Endometrial microvascular endothelial cells (primary cell): ENCODE measurements around the gene DLL4. TPM values are rescaled to one million over a fixed set of nuclear protein-coding genes. Genes with fewer than 3 reads are reported as not detected.

Source experiments
- in situ Hi-C: cut with HindIII; loops from 2 replicates; pipeline ENCODE4 v1.10.0; 2017; ENCODE audit warnings: low sequenced_read_pairs, low pct_unique_long_range_greater_than_20kb; ENCODE audit errors: inconsistent ontology term
- total RNA-seq: library from RNA; depleted of rRNA; stranded (reverse); fragments of >200 nt; gene quantifications from one replicate; pipeline ENCODE4 v1.2.3, GENCODE V29; 2015; ENCODE audit errors: inconsistent ontology term

DLL4 gene
- total RNA-seq, 1 donor from 2014 or later, result 9.0 TPM

DNA sequence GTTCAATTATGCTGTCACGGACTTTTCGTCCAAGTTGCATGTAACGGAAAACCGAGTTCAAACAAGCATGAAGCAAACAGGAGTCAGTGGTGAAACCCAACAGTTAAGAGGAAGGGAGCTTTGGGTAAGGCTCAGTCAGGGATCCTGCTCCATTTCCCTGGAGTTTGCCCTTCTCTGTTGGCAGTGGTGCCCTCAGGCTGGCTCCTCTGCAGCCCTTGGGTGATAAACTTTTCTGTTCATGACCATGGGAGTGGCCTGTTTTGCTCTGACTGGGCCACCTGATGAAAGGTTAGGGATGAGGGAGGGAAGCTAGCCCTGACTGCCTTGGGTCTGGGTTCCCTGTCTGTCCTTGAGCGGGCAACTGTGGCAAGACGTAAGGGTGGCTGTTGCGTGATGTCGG lies 40.2 kb downstream of the DLL4 start:
- in situ Hi-C loops, result no loop called here

DNA sequence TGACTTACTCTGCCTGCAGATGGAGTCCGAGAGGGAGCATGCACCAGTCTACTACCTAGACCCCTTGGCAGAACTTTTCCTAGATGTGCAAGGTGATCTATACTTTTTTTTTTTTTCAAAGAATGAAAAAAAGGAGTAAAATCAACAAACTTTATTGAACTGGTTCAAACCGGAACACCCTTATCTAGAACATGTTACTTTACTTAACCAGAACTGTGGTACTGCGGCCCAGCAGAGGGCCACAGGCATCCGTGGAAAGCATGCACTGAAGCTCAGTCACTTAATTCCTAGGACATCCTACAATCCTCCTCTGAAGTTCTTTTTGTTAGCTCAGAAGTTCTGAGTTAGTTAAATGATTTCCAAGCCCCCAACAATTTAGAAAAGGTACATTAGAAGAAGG lies 45.7 kb downstream of the DLL4 start:
- in situ Hi-C loops, result no loop called here

DNA sequence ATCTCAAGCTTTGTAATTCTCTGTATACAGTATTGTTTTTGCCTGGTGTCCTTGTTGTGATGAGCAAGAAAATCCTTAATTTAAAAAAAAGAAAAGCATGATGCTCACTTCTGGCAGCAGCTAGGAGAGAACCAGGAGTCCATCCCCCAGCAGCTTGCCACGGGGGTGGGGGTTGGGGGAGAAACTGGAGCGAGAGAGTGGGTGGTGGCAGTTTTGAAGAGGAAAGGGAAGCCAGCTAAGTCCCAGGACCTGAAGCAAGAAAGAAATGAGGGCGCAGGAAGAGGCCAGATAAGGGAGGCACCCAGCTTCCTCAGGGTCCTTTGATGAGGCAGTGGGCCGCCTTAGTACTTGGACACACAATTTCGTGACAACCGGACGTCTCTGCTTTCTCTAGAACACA lies 47.7 kb downstream of the DLL4 start:
- in situ Hi-C loops, result no loop called here

DNA sequence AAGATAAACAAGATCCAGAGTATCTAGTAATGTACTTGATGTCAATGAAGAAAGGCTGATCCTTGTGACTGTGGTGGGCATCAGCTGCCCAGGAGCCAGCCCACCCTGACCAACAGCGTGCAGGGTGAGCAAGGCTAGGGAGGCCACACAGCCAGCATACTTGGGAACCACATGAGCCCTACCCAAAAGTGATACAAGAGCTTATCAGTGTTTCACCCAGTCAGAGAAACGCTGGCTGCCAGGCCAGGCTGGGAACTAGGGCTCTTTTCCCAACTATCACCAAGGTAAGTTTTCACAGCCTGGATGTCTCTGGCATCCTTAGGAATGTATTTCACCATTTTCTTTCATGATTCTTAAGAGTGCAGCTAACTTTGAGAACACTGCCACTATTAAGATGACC lies 49.0 kb downstream of the DLL4 start:
- in situ Hi-C loops, result no loop called here

DNA sequence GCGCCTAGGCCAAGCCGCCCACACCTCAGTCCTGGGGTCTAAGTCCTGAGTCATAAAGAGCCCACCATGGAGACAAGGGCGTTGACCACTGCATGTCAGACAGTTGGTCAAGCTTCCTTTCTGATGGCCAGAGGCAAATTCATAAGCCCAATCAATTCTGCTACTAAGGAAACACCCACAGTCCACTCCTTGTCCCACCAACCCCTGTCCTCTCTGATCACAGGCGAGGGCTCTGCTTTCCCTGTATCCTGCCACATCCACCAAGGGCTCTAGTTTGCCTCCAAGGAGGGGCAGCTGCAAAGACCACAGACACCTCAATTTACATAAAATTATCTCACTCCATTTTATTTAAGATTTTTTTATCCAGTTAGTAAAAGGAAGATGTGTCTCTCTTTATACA lies 49.4 kb downstream of the DLL4 start:
- in situ Hi-C loops, result no loop called here

DNA sequence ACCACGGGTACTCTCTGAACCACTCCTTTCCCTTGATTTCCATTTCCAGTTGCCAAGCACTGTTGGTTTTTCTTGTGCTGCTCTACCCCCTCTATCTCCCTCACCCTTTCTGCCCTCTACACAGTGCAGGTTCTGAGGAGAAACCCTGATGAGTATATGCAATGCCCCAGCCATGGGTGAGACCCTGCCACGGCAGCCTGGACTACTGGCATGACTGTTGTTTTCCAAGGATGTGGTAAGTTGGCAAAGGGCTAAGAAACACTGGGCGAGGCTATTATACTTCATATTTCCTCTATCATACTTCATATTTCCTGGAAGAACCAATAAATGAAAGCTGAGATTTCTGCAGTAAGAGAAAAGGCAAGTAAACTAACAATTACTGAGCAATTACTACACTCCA lies 52.0 kb downstream of the DLL4 start:
- in situ Hi-C loops, result no loop called here

DNA sequence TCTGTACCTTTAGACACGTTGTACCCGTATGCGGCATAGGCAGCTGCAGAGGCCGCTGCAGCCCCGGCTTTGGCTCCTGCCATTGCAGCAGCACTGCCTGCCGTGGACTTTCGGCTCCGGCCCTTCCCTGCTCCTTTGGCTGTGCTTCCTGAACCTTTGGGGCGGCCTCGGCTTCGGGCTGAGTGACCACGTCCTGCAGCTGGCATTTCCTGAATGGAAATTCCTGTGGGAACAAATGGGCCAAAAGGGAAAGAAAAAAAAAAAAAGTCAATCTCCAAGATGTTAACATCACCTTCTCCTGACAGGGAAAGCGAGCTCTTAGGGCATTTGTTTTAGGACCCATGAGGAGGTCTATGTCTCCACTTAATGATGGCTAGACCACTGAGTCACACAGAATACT lies 53.7 kb downstream of the DLL4 start:
- in situ Hi-C loops, result no loop called here

DNA sequence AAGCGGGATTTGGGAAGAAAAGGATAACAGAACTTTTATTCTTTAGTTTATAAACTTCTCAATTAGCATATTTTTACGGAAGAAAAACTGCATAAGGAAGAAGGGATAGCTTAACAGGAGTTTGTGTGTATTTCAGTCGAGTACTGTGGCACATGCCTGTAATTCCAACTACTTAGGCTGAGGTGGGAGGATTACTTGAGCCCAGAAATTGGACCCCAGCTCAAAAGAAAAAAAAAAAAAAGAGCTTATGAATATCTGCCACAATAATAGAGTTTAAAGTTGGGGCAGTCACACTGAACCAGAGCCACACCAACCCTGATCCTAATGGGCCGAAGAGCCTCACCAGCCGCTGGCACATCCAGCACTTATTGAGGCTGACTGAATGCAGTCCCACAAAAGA lies 55.3 kb downstream of the DLL4 start:
- in situ Hi-C loops, result no loop called here

DNA sequence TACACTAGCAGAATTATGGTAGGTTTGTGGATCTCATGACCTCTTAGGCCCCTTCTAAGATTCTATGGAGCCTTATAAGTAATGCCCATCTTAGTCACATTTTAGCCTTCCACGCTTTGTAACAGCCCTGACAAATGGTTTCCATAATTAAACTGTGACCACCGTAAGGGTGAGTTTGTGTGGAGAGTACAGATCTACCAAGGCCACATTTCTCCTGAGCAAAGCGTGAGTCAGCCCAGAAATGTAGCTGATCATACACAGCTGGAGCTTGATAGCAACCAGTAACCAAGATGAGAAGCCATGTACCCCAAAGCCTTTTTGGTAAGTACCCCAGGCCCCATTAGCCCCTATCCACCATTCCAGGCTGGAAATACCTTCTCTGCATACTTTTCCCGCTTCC lies 55.8 kb downstream of the DLL4 start:
- in situ Hi-C loops, result no loop called here

DNA sequence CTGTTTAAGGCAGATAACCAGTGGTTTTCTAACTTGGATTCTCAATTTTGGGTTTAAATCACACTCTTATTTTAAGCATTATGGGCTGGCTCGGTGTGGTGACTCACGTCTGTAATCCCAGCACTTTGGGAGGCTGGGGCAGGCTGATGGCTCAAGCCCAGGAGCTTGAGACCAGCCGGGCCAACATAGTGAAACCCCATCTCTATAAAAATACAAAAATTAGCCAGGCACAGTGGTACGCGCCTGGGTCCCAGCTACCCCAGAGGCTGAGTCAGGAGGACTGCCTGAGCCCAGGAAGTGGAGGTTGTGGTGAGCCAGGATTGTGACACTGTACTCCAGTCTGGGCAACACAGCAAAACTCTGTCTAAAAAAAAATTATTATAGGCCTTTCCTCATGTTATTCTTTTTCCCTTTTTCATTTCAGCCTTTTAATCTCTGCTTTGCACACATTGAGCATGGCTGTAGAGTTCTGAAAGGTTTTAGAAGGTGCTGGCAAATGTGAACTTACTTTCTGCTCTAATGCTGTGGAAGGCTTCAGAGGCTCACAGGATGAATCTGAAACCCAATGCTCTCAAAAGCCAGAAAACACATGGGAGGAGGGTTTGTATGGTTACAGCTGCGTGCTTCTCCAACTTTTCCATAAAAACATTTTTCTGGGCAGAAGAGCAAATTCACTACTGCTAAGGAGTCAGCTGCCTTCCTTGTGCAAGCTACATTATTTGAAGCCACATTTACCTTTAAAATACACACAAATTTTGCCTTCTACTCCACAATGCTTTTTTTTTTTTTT lies 56.6 kb downstream of the DLL4 start:
- in situ Hi-C loops, result no loop called here

DNA sequence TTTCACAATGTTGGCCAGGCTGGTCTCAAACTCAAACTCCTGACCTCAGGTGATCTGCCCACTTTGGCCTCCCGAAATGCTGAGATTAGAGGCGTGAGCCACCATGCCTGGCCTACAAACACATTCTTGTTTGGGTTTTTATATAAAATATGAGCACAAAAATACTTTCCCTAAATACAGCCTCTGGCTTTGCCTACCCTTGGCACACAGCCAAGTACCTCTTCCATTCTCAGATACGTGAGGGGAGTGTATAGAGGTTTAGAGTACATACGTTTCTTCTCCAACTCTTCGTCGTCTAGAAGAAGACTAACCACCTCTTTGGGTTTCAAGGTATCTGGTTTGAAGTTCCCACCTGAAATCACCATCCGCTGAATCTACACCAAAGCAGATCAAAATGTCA lies 57.7 kb downstream of the DLL4 start:
- in situ Hi-C loops, result no loop called here

DNA sequence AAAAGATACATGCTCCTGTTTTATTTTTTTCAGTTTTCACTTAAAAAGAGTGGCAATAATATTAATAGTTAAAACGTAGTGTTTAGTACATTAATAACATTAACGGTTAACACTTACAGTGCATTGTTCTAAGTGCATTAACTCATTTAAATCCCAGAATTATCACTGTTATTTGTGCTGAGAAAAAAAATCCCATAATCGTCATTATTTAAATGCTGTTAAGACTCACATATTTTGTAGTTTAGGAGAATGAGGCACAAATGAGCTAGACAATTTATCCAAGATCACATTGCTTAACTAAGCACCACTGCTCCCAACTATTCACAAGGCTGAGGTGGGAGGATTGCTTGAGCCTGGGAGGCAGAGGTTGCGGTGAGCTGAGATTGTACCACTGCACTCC lies 59.0 kb downstream of the DLL4 start:
- in situ Hi-C loops, result no loop called here

Other genes starting within 250 kb of the DLL4 start
- 13.0 TPM for gene RAD51, start 234.2 kb upstream of the DLL4 start, total RNA-seq
- 35.8 TPM for gene RMDN3, start 174.1 kb upstream of the DLL4 start, total RNA-seq
- 6.8 TPM for gene GCHFR, start 165.3 kb upstream of the DLL4 start, total RNA-seq
- gene C15orf62, start 159.4 kb upstream of the DLL4 start, total RNA-seq, result not detected
- gene ZFYVE19, start 122.3 kb upstream of the DLL4 start, total RNA-seq, result 35.5 TPM
- gene DNAJC17, start 121.9 kb upstream of the DLL4 start, total RNA-seq, result 47.3 TPM
- gene PPP1R14D, start 100.6 kb upstream of the DLL4 start, total RNA-seq, result not detected
- 0.93 TPM for gene SPINT1, start 85.3 kb upstream of the DLL4 start, total RNA-seq
- not detected for gene RHOV, start 55.1 kb upstream of the DLL4 start, total RNA-seq
- gene VPS18, start 34.9 kb upstream of the DLL4 start, total RNA-seq, result 52.5 TPM
- 3.4 TPM for gene CHAC1, start 24.1 kb downstream of the DLL4 start, total RNA-seq
- 20.3 TPM for gene INO80, start 186.9 kb downstream of the DLL4 start, total RNA-seq